Gastroesophageal sphincter (tissue), 2 donors: ENCODE data around the gene ELF2.

Experiments
- EP300 ChIP-seq: sonication (generic); formaldehyde crosslinking; IDR thresholded peaks from one replicate; pipeline ENCODE4 v1.6.1; 2017; ENCODE audit warnings: antibody characterized with exemption, mild to moderate bottlenecking
- POLR2A ChIP-seq, 2 donors: fragments of 450-650 bp; IDR thresholded peaks; one replicate each; pipeline ENCODE4 v1.6.1; 2017; ENCODE audit warnings: antibody characterized with exemption in 2 of 2, mild to moderate bottlenecking in 2 of 2, moderate library complexity in 1 of 2

DNA sequence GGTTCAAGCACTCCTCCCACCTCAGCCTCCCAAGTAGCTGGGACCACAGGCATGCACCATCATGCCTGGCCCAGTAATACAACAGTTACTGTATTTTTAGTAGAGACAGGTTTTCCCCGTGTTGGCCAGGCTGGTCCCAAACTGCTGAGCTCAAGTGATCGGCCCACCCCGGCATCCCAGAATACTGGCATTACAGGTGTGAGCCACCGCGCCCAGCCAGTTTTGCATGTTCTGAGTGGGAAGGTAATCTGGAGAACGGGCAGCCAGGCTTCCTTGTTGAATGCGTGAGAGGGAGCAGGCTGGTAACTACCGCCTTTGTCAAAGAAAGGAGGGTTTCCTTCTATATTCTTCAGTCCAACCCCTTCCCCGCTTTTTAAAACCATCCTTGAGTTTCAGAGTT, 152.3 kb downstream of the ELF2 start:
- TF ChIP-seq EP300 (no peak), POLR2A (IDR thresholded peaks at IDR 0.05) (no peak)
